ENCODE measurements around the gene BCAR3. TPM values are rescaled to one million over a fixed set of nuclear protein-coding genes. Genes with fewer than 3 reads are reported as not detected.
A peak's percentile ranks its signal among the peaks of the same experiment; 100 is the strongest.

The BCAR3 gene
- total and polyA plus RNA-seq, 2 of the 4 experiments (the other 2 are of a cell fraction): 41.4 to 46.4 TPM

DNA sequence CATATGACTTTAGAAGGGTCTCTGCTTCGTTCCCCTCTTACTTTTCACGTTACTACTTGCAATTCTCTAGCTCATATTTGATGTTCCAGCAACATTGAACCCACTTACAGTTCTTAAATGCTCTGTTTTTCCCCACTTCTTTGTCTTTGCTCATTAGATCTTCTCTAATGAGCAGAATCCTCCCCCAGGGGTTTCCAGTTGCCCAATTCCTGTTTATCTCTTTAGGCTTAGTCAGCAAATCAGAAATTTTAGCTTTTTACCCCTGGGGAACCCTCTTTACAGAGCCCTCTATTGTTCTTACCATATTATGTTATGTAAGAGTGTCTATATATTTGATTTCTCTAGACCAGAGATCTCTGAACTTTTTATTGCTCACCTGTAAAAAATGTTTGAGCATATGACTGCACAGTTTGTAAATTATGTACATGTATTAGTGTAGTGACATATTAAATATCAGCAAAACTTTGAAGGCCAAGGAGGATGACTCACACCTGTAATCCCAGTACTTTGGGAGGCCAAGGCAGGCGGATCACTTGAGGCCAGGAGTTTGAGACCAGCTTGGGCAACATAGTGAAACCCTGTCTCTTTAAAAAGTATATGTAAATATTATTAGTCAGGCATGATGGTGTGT is 162.3 kb downstream of the BCAR3 start:
- dilution Hi-C loops (cut with HindIII; ENCODE audit: low sequenced_read_pairs, unreplicated experiment) (no loop called here), in situ Hi-C loops (cut with MboI; ENCODE audit: low sequenced_read_pairs) (no loop called here), intact Hi-C loops (cut with micrococcal nuclease) (no loop called here)
- ChIA-PET POLR2A (ENCODE audit: unreplicated experiment) (no interaction called here), CTCF (no interaction called here)
- Histone ChIP-seq H3K18ac (ENCODE audit: low read depth, low read length) (no peak overlapping the region), H4K8ac (ENCODE audit: low read depth in 2 of 2, low read length in 2 of 2) (no peak overlapping the region), H2AK5ac (ENCODE audit: low read depth, low read length) (no peak overlapping the region), H3K4me2 (ENCODE audit: low read depth, low read length) (no peak overlapping the region), H3K56ac (ENCODE audit: extremely low read depth, insufficient read depth, low read length) (no peak overlapping the region), H3K14ac (replicated peaks; ENCODE audit: low read depth, low read length) (no peak overlapping the region), H3K4me3 (ENCODE audit: insufficient read depth, low read depth, low read length) (no peak overlapping the region), H3K27me3 (ENCODE audit: control insufficient read depth, insufficient read depth, low read length) (no peaks in the 10 kb centered on the region), H4K5ac (ENCODE audit: low read depth, low read length) (no peak overlapping the region), H2BK15ac (ENCODE audit: low read depth, low read length) (no peak overlapping the region), H3K27ac (ENCODE audit: insufficient read depth, low read length) (no peak overlapping the region), H4K91ac (ENCODE audit: insufficient read depth, low read depth, low read length) (no peak overlapping the region), H3K79me1 (ENCODE audit: low read depth in 1 of 2, low read length in 2 of 2) (peaks cover 0 to 7% of the 10 kb centered on the region in 2 experiments; a peak in 3 of 4 replicates), H3K23ac (ENCODE audit: low read depth, low read length) (no peak overlapping the region), H3K9ac (ENCODE audit: low read depth, low read length) (no peak overlapping the region), H3K36me3 (ENCODE audit: control insufficient read depth, insufficient read depth, low read length) (peaks cover 2% of the 10 kb centered on the region; the same call in 1 of the 2 replicates), H3K4me1 (ENCODE audit: control insufficient read depth, insufficient read depth, low read length) (peaks cover 3% of the 10 kb centered on the region; the same call in 1 of the 2 replicates), H3K4ac (ENCODE audit: low read depth, low read length) (no peak overlapping the region), H3K9me1 (ENCODE audit: insufficient read depth, low read length) (no peaks in the 10 kb centered on the region), H4K20me1 (ENCODE audit: insufficient read depth, low read length) (no peaks in the 10 kb centered on the region), H2AFZ (replicated peaks; ENCODE audit: low read length, poor library complexity) (no peak overlapping the region), H2BK120ac (ENCODE audit: low read depth, low read length) (no peak overlapping the region), H3K9me3 (ENCODE audit: control insufficient read depth, insufficient read depth, low read length) (no peaks in the 10 kb centered on the region), H2BK20ac (ENCODE audit: low read depth, low read length) (no peak overlapping the region), H2BK5ac (ENCODE audit: low read depth, low read length, poor library complexity, severe bottlenecking) (no peak overlapping the region), H2AK9ac (replicated peaks; ENCODE audit: low read depth, low read length, poor library complexity) (no peak overlapping the region)
- 100% methylated on average over 2 of the region's 3 CpGs; no CpG with 5 or more reads in 1 of the 2 experiments for WGBS, 2 experiments (ENCODE audit: extremely low coverage in 2 of 2, insufficient read length in 1 of 2)
- peak; percentile 49 for ATAC-seq (ENCODE audit: low read depth)
- DNase-seq: peak; percentile 64
- no TSS peak for BruUV-seq (replicated peaks)
- TF ChIP-seq CHD1 (IDR thresholded peaks at IDR 0.05; ENCODE audit: low read depth, low read length): no peak
- no peak for TF ChIP-seq RCOR1 (IDR thresholded peaks at IDR 0.05; ENCODE audit: insufficient replicate concordance, low read length)
- TF ChIP-seq MXI1 (IDR thresholded peaks at IDR 0.05; ENCODE audit: borderline replicate concordance, low read depth, low read length): no peak
- TF ChIP-seq RAD21 (IDR thresholded peaks at IDR 0.05; ENCODE audit: low read length): no peak
- no peak for TF ChIP-seq ELK1 (IDR thresholded peaks at IDR 0.05; ENCODE audit: borderline replicate concordance, low read depth, low read length)
- peak; percentile 90 for TF ChIP-seq MAFK (IDR thresholded peaks at IDR 0.05; ENCODE audit: low read depth, low read length)

All from IMR-90 (cell line).